T-cell (primary cell): ENCODE measurements around the gene MUC5B. TPM values are rescaled to one million over a fixed set of nuclear protein-coding genes. Genes with fewer than 3 reads are reported as not detected.

ENCODE experiments used
- ATAC-seq, 4 experiments: fragments of 200-7000 bp in 3 of 4; fragments of 150-1000 bp in 1 of 4; cut with Tn5 transposase; replicated peaks in 1 of 4; 1 replicate in 3 of 4; 2 replicates in 1 of 4; pipeline ENCODE4 v1.10.0; 2021; ENCODE audit warnings: moderate library complexity in 3 of 4, mild to moderate bottlenecking in 2 of 4, moderate number of reproducible peaks in 1 of 4
- CTCF ChIA-PET, 2 donors: fragments of 300-600 bp; sonication (Branson Sonifier 250); formaldehyde crosslinking; loops; one replicate each; lab custom pipeline; 2022; ENCODE audit warnings: antibody characterized with exemption in 2 of 2; lab: Charles Lee
- POLR2A ChIA-PET, 2 donors: fragments of 300-600 bp; sonication (Branson Sonifier 250); formaldehyde crosslinking; loops; one replicate each; lab custom pipeline; 2022; ENCODE audit warnings: antibody characterized with exemption in 2 of 2; lab: Charles Lee
- DNase-seq, 35 experiments: peaks; one replicate each; pipeline versions ENCODE4 v3.0.0 to v3.0.0-alpha.2; 2013 to 2023
- H3K27ac ChIP-seq: one replicate; pipeline ENCODE4 v1.5.1; 2013; ENCODE audit warnings: low read length
- H3K27me3 ChIP-seq, 2 experiments: replicated peaks in 1 of 2; 1 replicate in 1 of 2; 2 replicates in 1 of 2; pipeline versions ENCODE4 v1.6.1 to v1.7.0; 2013; ENCODE audit warnings: low read length in 1 of 2, mixed read lengths in 1 of 2; ENCODE audit not compliant: control insufficient read depth in 2 of 2, insufficient read depth in 2 of 2; ENCODE audit errors: extremely low read depth in 1 of 2
- H3K36me3 ChIP-seq, 2 donors: 1 replicate in 1 of 2; 2 replicates in 1 of 2; pipeline versions ENCODE4 v1.6.1 to v1.7.0; 2013; ENCODE audit warnings: low read length in 1 of 2; ENCODE audit not compliant: control insufficient read depth in 2 of 2, insufficient read depth in 1 of 2; ENCODE audit errors: extremely low read depth in 1 of 2
- H3K4me1 ChIP-seq, 2 experiments: 1 replicate in 1 of 2; 2 replicates in 1 of 2; pipeline versions ENCODE4 v1.6.1 to v1.7.0; 2013; ENCODE audit warnings: low read length in 2 of 2, mixed read lengths in 1 of 2; ENCODE audit not compliant: insufficient read depth in 2 of 2, control insufficient read depth in 1 of 2; ENCODE audit errors: extremely low read depth in 1 of 2
- H3K4me3 ChIP-seq, 2 donors: 1 replicate in 1 of 2; 2 replicates in 1 of 2; pipeline versions ENCODE4 v1.5.1 to v1.7.0; 2013; ENCODE audit warnings: mild to moderate bottlenecking in 2 of 2, low read length in 1 of 2, moderate library complexity in 1 of 2; ENCODE audit not compliant: control insufficient read depth in 1 of 2; ENCODE audit errors: extremely low read depth in 1 of 2
- H3K9me3 ChIP-seq: 2 replicates; pipeline ENCODE4 v1.7.0; 2013
- H3K27ac Mint-ChIP-seq, 2 donors: one replicate each; pipeline ENCODE4 v1.8.0; 2020 to 2021; ENCODE audit warnings: mild to moderate bottlenecking in 2 of 2, mixed read lengths in 2 of 2
- H3K27me3 Mint-ChIP-seq, 2 donors: one replicate each; pipeline ENCODE4 v1.8.0; 2021 to 2022; ENCODE audit warnings: mixed read lengths in 2 of 2
- H3K36me3 Mint-ChIP-seq: one replicate; pipeline ENCODE4 v1.8.0; 2021; ENCODE audit warnings: mixed read lengths
- H3K4me1 Mint-ChIP-seq, 3 donors: one replicate each; pipeline ENCODE4 v1.8.0; 2020 to 2022; ENCODE audit warnings: mixed read lengths in 3 of 3, mild to moderate bottlenecking in 1 of 3
- H3K4me3 Mint-ChIP-seq, 3 donors: one replicate each; pipeline ENCODE4 v1.8.0; 2020 to 2022; ENCODE audit warnings: mild to moderate bottlenecking in 3 of 3, mixed read lengths in 3 of 3, moderate library complexity in 3 of 3
- H3K9me3 Mint-ChIP-seq, 3 donors: one replicate each; pipeline ENCODE4 v1.8.0; 2020 to 2022; ENCODE audit warnings: mixed read lengths in 3 of 3
- WGBS: methylation state at CpG from one replicate; pipeline ENCODE4 v1.1.5; 2013; ENCODE audit warnings: missing lambda C conversion rate; ENCODE audit not compliant: insufficient coverage; 5-methylcytosine and 5-hydroxymethylcytosine counted together
- total RNA-seq, 35 experiments: library from RNA in 6 of 35; stranded (reverse) in 6 of 35; fragments of 120-200 nt in 1 of 35; gene quantifications; one replicate each; pipeline versions ENCODE4 v1.2.1 to v1.2.4 and lab custom pipeline; 2013 to 2026

The MUC5B gene
- total RNA-seq, 5 donors from 2014 or later (not counting 1 experiment from before 2014, with no cell fraction given), result 1.8 to 4.0 (median 3.6) TPM; not detected in 2

GRCh38 chr11:1224491-1225385 lies 1.9 kb downstream of the MUC5B start:
- Histone ChIP-seq H3K36me3 (no peaks in the 10 kb centered on the region), H3K9me3 (no peaks in the 10 kb centered on the region), H3K4me1 (no peaks in the 10 kb centered on the region), H3K27me3 (peaks cover 0 to 54% of the 10 kb centered on the region in 2 experiments), H3K27ac (no peak overlapping the region), H3K4me3 (no peak overlapping the region)
- ChIA-PET CTCF (no interaction called here), POLR2A (no interaction called here)
- DNase-seq (no peak), ATAC-seq (no peak)
- Mint-ChIP-seq H3K9me3 (no peaks in the 10 kb centered on the region), H3K27me3 (peaks cover 7 to 12% of the 10 kb centered on the region in 2 donors), H3K4me1 (no peaks in the 10 kb centered on the region), H3K36me3 (no peaks in the 10 kb centered on the region), H3K27ac (no peak overlapping the region), H3K4me3 (no peak overlapping the region)
- WGBS, result 60% methylated on average over 18 of the region's 27 CpGs

- Histone ChIP-seq H3K27me3 (peaks cover 0 to 46% of the 10 kb centered on the region in 2 experiments), H3K9me3 (no peaks in the 10 kb centered on the region), H3K27ac (no peak overlapping the region), H3K4me3 (no peak overlapping the region), H3K4me1 (no peaks in the 10 kb centered on the region), H3K36me3 (no peaks in the 10 kb centered on the region)
- Mint-ChIP-seq H3K27me3 (peaks cover 7 to 12% of the 10 kb centered on the region in 2 donors), H3K4me3 (no peak overlapping the region), H3K9me3 (no peaks in the 10 kb centered on the region), H3K36me3 (no peaks in the 10 kb centered on the region), H3K27ac (no peak overlapping the region), H3K4me1 (no peaks in the 10 kb centered on the region)
- ATAC-seq (no peak), DNase-seq (no peak)
- CTCF ChIA-PET, result no interaction called here
- POLR2A ChIA-PET, result no interaction called here
- WGBS, result 72% methylated on average over 22 of the region's 29 CpGs
Measured at GRCh38 chr11:1225386-1226225, 2.7 kb downstream of the MUC5B start.

- Mint-ChIP-seq H3K27ac (no peak overlapping the region), H3K4me1 (no peaks in the 10 kb centered on the region), H3K9me3 (no peaks in the 10 kb centered on the region), H3K4me3 (no peak overlapping the region), H3K36me3 (no peaks in the 10 kb centered on the region), H3K27me3 (peaks cover 3 to 7% of the 10 kb centered on the region in 2 donors)
- Histone ChIP-seq H3K4me1 (no peaks in the 10 kb centered on the region), H3K4me3 (no peak overlapping the region), H3K27ac (no peak overlapping the region), H3K9me3 (no peaks in the 10 kb centered on the region), H3K27me3 (peaks cover 0 to 39% of the 10 kb centered on the region in 2 experiments), H3K36me3 (no peaks in the 10 kb centered on the region)
- DNase-seq (no peak), ATAC-seq (no peak)
- ChIA-PET POLR2A (no interaction called here), CTCF (no interaction called here)
- WGBS, result 81% methylated on average over 39 of the region's 41 CpGs
Measured at GRCh38 chr11:1226226-1226985, 3.5 kb downstream of the MUC5B start.

GRCh38 chr11:1226986-1227550 lies 4.2 kb downstream of the MUC5B start:
- Mint-ChIP-seq H3K27me3 (peaks cover 0 to 3% of the 10 kb centered on the region in 2 donors), H3K4me1 (no peaks in the 10 kb centered on the region), H3K4me3 (no peak overlapping the region), H3K27ac (no peak overlapping the region), H3K9me3 (no peaks in the 10 kb centered on the region), H3K36me3 (no peaks in the 10 kb centered on the region)
- DNase-seq, result no peak
- no peaks in the 10 kb centered on the region for H3K9me3 ChIP-seq
- CTCF ChIA-PET, result no interaction called here
- POLR2A ChIA-PET, result no interaction called here
- no peaks in the 10 kb centered on the region for H3K4me1 ChIP-seq
- H3K36me3 ChIP-seq, result no peaks in the 10 kb centered on the region
- ATAC-seq, result no peak
- peaks cover 0 to 32% of the 10 kb centered on the region in 2 experiments for H3K27me3 ChIP-seq
- WGBS, result 70% methylated on average over 21 of the region's 23 CpGs
- no peak overlapping the region for H3K4me3 ChIP-seq
- H3K27ac ChIP-seq, result no peak overlapping the region

- Mint-ChIP-seq H3K36me3 (no peaks in the 10 kb centered on the region), H3K27ac (no peak overlapping the region), H3K9me3 (no peaks in the 10 kb centered on the region), H3K4me3 (no peak overlapping the region), H3K27me3 (peaks cover 0 to 3% of the 10 kb centered on the region in 2 donors), H3K4me1 (no peaks in the 10 kb centered on the region)
- peaks cover 0 to 27% of the 10 kb centered on the region in 2 experiments for H3K27me3 ChIP-seq
- H3K9me3 ChIP-seq, result no peaks in the 10 kb centered on the region
- H3K4me1 ChIP-seq, result no peaks in the 10 kb centered on the region
- WGBS, result 82% methylated on average over 21 of the region's 23 CpGs
- no peaks in the 10 kb centered on the region for H3K36me3 ChIP-seq
- ChIA-PET POLR2A (no interaction called here), CTCF (no interaction called here)
- no peak for ATAC-seq
- no peak for DNase-seq
- no peak overlapping the region for H3K27ac ChIP-seq
- no peak overlapping the region for H3K4me3 ChIP-seq
Measured at GRCh38 chr11:1227551-1228100, 4.8 kb downstream of the MUC5B start.
